ENCODE data around the gene KBTBD7.

KBTBD7 gene

DNA sequence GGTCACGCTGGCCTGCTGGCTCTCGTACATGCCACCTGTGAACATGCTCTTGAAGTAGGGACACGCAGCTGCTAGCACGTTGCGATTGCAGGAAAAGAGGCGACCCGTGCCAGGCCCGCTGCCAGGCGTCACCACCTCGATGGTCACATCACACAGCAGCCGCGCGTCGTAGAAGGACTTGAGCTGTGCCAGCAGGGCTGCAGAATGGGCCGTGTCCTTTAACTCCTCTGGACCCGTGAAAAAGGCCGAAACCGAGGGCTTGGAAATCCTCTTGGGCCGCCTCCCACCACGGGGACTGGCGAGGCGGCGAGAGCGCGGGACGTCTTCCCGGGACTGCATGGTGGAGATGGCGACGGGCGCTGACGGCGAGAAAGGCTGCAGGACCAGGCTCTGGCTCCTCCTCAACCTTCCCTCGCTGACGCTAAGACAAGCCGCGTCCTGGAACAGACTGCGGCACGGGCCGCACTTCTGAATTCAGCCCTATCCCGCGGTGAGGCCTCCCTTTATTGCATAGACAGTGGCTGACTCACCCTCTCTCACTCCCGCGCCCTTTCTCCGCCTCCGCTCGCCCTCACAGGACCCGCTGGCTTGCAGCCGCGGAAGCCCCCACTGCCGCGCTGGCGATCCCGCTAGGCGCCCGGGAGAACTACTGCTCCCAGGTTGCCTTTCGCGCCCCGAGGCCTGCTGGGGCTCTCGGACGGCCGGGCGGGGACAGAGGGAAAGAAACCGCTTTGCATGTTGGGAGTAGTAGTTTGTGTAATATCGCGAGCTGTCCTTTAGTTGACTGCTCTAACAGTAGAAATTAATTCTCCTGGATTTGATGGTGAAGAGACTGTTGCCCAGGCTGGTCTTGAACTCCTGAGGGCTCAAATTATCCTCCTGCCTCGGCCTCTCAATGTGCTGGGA is at the start of gene KBTBD7:
KBTBD7 (minus strand) TSS at position 651 of the 906 bp plus-strand sequence; CDS start at position 339, 312 bp downstream.
- peaks cover 22% of the 10 kb centered on the region for H3K4me1 ChIP-seq (ENCODE audit: insufficient read depth, low read length, poor library complexity, severe bottlenecking)
- peak within 1 kb of the TSS; percentile 82 for H2AFZ ChIP-seq (ENCODE audit: low read length)
- peak within 1 kb of the TSS; percentile 67 for H3K4me2 ChIP-seq (ENCODE audit: low read depth, low read length, poor library complexity, severe bottlenecking)
- no peaks in the 10 kb centered on the region for H3K9me3 ChIP-seq (ENCODE audit: insufficient read depth, low read depth, low read length)
- H3K27me3 ChIP-seq (ENCODE audit: insufficient read depth, low read length, poor library complexity, severe bottlenecking) = no peaks in the 10 kb centered on the region
- H3K79me2 ChIP-seq (ENCODE audit: insufficient read depth, low read length) = peaks cover 15% of the 10 kb centered on the region; the same call in 1 of the 2 replicates
- H3K36me3 ChIP-seq (ENCODE audit: insufficient read depth, low read length) = no peaks in the 10 kb centered on the region
- peak within 1 kb of the TSS; percentile 79 for H3K9ac ChIP-seq (ENCODE audit: low read depth, low read length, poor library complexity, severe bottlenecking)
- no peaks in the 10 kb centered on the region for H4K20me1 ChIP-seq (ENCODE audit: insufficient read depth, low read length, poor library complexity, severe bottlenecking)
- peak within 1 kb of the TSS; percentile 80 for H3K4me3 ChIP-seq (ENCODE audit: low read length, poor library complexity, severe bottlenecking)
- TF ChIP-seq EZH2phosphoT487 (IDR thresholded peaks at IDR 0.05; ENCODE audit: borderline replicate concordance) (no peak), CTCF (conservative IDR thresholded peaks at IDR 0.05; ENCODE audit: low read length) (no peak)
- no peaks in the 10 kb centered on the region for H3F3A ChIP-seq (ENCODE audit: low read depth)
- no peaks in the 10 kb centered on the region for H3K9me2 ChIP-seq (replicated peaks; ENCODE audit: low read depth, low read length)

DNA sequence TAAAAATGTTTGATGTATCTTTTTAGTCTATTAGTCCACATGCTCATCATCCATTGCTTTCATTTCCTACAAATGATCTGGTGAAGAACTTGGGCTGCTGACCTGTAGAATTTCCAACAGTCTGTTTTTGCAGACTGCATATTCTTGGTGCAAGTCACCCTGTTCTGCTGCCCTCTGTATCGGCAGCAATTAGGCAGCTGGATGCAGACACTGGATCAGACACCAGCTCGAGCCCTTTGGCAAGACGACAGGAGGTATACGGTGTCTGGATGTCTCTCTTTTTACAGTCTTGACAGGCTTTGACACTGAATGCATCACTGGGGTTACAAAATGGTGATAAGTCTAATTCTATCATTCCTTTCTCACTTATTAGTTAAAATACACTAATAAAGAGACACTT is 47.3 kb upstream of the KBTBD7 start:
- TF ChIP-seq CTCF (conservative IDR thresholded peaks at IDR 0.05; ENCODE audit: low read length) (no peak), EZH2phosphoT487 (IDR thresholded peaks at IDR 0.05; ENCODE audit: borderline replicate concordance) (no peak)
- peaks cover 7% of the 10 kb centered on the region; the same call in 1 of the 2 replicates for H3K36me3 ChIP-seq (ENCODE audit: insufficient read depth, low read length)
- no peaks in the 10 kb centered on the region for H3K9me2 ChIP-seq (replicated peaks; ENCODE audit: low read depth, low read length)
- H2AFZ ChIP-seq (ENCODE audit: low read length) = no peak overlapping the region
- H3K9ac ChIP-seq (ENCODE audit: low read depth, low read length, poor library complexity, severe bottlenecking) = no peak overlapping the region
- no peak overlapping the region for H3K4me3 ChIP-seq (ENCODE audit: low read length, poor library complexity, severe bottlenecking)
- H3F3A ChIP-seq (ENCODE audit: low read depth) = no peaks in the 10 kb centered on the region
- no peaks in the 10 kb centered on the region for H3K9me3 ChIP-seq (ENCODE audit: insufficient read depth, low read depth, low read length)
- H3K27me3 ChIP-seq (ENCODE audit: insufficient read depth, low read length, poor library complexity, severe bottlenecking) = no peaks in the 10 kb centered on the region
- no peaks in the 10 kb centered on the region for H3K79me2 ChIP-seq (ENCODE audit: insufficient read depth, low read length)
- no peak overlapping the region for H3K4me2 ChIP-seq (ENCODE audit: low read depth, low read length, poor library complexity, severe bottlenecking)
- no peaks in the 10 kb centered on the region for H4K20me1 ChIP-seq (ENCODE audit: insufficient read depth, low read length, poor library complexity, severe bottlenecking)
- H3K4me1 ChIP-seq (ENCODE audit: insufficient read depth, low read length, poor library complexity, severe bottlenecking) = no peaks in the 10 kb centered on the region

DNA sequence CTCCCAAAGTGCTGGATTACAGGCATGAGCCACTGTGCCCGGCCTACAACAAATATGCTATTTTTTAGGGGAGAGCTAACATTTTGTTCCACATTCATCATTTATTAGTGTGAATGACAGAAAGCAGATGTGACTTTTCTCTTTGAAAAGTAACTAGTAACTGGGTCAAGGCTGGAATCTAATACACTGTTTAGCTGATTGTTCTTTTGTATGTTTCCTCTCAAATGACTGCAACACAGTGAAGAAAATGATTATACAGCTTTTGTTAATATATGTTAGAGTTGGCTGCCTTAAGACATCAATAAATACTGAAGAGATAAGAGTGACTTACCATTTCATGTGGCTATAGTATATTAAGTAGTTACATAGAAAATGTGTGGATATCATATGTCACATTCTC is 42.0 kb upstream of the KBTBD7 start:
- TF ChIP-seq EZH2phosphoT487 (IDR thresholded peaks at IDR 0.05; ENCODE audit: borderline replicate concordance) (no peak), CTCF (conservative IDR thresholded peaks at IDR 0.05; ENCODE audit: low read length) (no peak)
- peaks cover 9% of the 10 kb centered on the region; the same call in 1 of the 2 replicates for H3K36me3 ChIP-seq (ENCODE audit: insufficient read depth, low read length)
- no peak overlapping the region for H3K9ac ChIP-seq (ENCODE audit: low read depth, low read length, poor library complexity, severe bottlenecking)
- H3K79me2 ChIP-seq (ENCODE audit: insufficient read depth, low read length) = no peaks in the 10 kb centered on the region
- H3K4me3 ChIP-seq (ENCODE audit: low read length, poor library complexity, severe bottlenecking) = no peak overlapping the region
- no peak overlapping the region for H3K4me2 ChIP-seq (ENCODE audit: low read depth, low read length, poor library complexity, severe bottlenecking)
- no peak overlapping the region for H2AFZ ChIP-seq (ENCODE audit: low read length)
- no peaks in the 10 kb centered on the region for H3K9me3 ChIP-seq (ENCODE audit: insufficient read depth, low read depth, low read length)
- no peaks in the 10 kb centered on the region for H3K27me3 ChIP-seq (ENCODE audit: insufficient read depth, low read length, poor library complexity, severe bottlenecking)
- no peaks in the 10 kb centered on the region for H3K9me2 ChIP-seq (replicated peaks; ENCODE audit: low read depth, low read length)
- no peaks in the 10 kb centered on the region for H3F3A ChIP-seq (ENCODE audit: low read depth)
- H4K20me1 ChIP-seq (ENCODE audit: insufficient read depth, low read length, poor library complexity, severe bottlenecking) = no peaks in the 10 kb centered on the region
- H3K4me1 ChIP-seq (ENCODE audit: insufficient read depth, low read length, poor library complexity, severe bottlenecking) = no peaks in the 10 kb centered on the region

Measured in Loucy (cell line).